Erythroblast (primary cell): Measurements from ENCODE around the gene MPZL3.

Source experiments
- DNase-seq, 2 experiments: peaks; one replicate each; lab custom pipeline; 2025; lab: John Stamatoyannopoulos, UW
- GATA1 ChIP-seq: IDR thresholded peaks from 2 replicates; pipeline ENCODE4 v1.6.1; 2011; ENCODE audit warnings: low read depth, mild to moderate bottlenecking, control low read depth, low read length, moderate library complexity
- POLR2A ChIP-seq: IDR thresholded peaks from 2 replicates; pipeline ENCODE4 v1.6.1; 2011; ENCODE audit warnings: mild to moderate bottlenecking, low read length

The MPZL3 gene

GRCh38 chr11:118233377-118233776 lies 18.8 kb downstream of the MPZL3 start:
- no peak for DNase-seq
- TF ChIP-seq GATA1: no peak
- no peak for TF ChIP-seq POLR2A

DNA sequence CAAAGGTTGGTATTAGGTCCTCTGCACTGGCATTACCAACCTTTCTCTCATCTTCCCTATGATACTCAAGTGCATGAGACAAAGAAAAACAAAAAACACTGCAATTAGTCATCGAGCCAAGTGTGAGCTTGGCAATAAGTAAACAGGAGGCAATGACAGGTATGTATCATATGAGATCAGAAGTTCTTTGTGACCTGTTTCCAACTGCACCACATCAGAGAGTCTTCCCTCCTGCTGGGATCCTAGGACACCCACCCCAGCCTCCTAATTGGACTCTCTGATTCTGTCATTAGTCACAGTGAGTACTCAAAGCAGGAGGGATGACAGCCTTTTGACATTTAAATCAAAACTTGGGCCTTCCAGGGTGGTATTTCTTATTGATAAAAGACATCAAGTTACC lies 19.5 kb downstream of the MPZL3 start:
- TF ChIP-seq GATA1 (no peak), POLR2A (no peak)
- DNase-seq: no peak

DNA sequence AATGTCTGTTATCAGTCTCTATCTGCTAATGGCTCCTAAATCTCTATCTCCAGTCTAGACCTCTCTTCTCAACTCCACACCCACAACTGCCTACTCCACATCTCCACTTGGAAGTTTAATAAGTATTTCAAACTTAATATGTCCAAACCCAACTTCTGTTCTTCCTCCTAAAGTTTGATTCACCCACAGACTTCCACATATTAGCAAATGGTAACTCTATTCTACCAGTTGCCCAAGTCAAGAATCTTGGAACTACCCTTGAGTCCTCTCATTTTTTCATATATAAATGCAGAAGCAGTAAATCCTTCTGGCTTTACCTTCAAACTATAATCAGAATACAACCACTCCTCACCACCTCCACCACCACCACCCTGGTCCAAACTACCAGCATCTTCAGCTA lies 20.7 kb downstream of the MPZL3 start:
- TF ChIP-seq POLR2A (no peak), GATA1 (no peak)
- DNase-seq: no peak

DNA sequence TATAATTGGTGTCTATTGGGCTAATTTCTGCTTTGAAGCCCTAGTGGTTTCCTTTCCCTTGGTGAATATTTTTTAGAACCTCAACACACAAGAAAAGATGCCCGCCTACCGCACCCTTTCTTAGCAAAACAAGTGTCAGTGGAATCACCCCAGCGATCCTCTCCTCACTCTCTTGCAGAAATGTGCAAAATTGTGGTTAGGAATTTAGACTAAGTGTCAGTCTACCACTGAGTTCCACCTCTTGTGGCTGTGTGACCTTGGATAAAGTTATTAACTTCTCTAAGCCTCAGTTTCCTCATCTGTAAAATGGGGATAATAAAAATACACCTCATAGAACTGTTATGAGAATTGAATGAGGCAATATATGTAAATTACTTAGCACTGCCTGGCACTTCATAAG lies 22.1 kb downstream of the MPZL3 start:
- DNase-seq: no peak
- no peak for TF ChIP-seq GATA1
- TF ChIP-seq POLR2A: no peak

GRCh38 chr11:118229274-118229847 lies 22.8 kb downstream of the MPZL3 start:
- no peak for TF ChIP-seq POLR2A
- no peak for TF ChIP-seq GATA1
- DNase-seq: no peak

DNA sequence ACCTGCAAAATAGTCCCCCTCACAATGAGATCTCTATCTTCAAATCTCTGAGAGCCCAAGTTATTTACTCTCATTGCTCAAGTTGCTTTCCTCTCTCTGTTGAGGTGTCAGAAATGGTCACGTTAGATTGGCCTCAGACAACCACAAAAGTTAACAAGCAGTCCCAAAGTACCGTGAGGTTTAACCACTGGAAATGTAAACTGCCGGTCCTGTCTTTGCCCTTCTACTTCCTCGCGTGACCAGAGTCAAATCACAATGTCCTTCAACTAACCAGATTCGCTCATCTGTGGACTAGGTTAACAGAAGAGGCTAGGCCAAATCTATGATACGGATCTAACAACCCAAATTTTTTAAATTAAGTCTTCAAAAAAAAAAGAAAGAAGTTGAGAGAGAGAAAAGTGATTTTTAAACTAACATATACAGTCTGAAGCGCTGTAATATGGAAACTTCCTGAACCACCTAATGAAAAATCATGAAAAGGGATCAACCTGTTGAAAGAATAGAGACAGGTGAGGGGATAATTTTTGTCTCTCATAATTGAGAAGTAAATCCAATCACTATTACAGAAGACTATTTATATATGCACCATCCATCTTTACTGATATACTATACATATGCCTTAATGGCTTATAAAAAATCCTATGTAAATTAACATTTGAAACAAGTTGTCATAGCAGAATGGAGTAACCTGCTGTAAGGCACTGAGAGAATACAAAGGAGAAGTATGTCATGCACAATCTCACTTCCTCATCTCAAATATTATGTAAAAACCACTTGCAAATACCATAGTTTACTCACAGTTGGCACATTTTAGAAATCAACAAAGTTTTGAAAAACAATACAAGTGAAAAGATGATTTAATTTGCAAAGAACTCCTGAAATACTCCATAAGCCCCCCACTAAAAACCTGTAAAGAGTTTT lies 24.0 kb downstream of the MPZL3 start:
- DNase-seq: no peak
- TF ChIP-seq GATA1 (no peak), POLR2A (no peak)

DNA sequence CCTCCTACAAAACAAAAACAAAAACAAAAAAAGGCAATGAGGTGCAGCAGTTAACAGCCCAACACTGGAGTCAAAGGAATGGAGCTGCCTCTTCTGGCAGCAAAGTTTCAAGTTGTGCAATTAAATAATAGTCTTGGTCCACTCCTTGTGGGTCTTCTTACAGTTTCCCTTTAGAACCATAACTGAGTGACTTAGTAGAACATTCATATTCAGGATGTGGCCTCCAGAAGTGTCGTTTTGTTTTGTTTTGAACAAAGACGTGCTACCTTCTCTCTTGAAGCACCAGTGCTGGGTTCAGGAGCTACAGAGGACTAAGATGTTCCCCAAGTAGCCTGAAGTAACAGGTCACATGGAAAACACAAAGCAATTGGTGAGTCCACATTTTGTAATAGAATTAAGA lies 25.4 kb downstream of the MPZL3 start:
- TF ChIP-seq GATA1: no peak
- TF ChIP-seq POLR2A: no peak
- no peak for DNase-seq

DNA sequence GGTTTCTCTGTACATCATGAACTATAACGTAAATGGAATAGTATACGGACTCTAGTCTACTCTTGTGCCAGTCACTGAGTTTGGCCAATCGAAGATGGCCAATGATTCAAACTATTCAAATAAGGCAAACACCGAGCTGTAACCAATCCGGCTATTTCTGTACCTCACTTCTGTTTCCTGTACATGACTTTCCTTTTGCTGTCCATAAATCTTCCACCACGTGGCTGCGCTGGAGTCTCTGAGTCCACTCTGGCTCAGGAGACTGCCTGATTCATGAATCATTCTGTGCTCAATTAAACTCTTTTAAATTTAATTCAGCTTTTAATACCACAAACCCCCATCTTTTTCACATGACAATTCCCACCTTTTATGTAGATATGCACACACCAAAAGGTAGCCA lies 25.9 kb downstream of the MPZL3 start:
- no peak for TF ChIP-seq GATA1
- TF ChIP-seq POLR2A: no peak
- peak in 1 of 2 experiments; percentile 6 for DNase-seq

GRCh38 chr11:118224511-118225188 lies 27.5 kb downstream of the MPZL3 start, which contains the start of gene JAML:
TSS of gene JAML (minus strand) at chr11:118225011. CDS start at chr11:118214866, 10,145 bp downstream.
- DNase-seq: no peak
- no peak for TF ChIP-seq GATA1
- TF ChIP-seq POLR2A: no peak

DNA sequence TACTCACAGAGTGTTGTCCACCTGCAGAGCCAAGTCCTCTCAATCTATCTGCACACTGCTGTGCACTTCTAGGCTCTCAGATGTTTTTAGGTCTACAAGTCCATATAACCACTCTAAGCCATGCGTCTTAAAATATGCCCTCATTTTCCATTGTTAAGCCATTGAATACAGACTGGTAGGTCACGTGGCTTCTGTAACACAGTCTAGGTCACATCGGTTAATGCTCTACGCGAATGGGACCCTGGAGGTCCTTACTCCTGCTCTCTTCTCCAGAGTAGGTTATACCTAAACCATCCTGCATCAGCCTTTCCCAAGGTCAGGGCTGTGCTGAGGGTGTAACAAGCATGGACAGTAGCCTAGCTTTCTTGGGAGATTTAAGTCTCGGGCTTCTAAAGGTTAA lies 28.2 kb downstream of the MPZL3 start:
- TF ChIP-seq POLR2A (no peak), GATA1 (no peak)
- DNase-seq: no peak

DNA sequence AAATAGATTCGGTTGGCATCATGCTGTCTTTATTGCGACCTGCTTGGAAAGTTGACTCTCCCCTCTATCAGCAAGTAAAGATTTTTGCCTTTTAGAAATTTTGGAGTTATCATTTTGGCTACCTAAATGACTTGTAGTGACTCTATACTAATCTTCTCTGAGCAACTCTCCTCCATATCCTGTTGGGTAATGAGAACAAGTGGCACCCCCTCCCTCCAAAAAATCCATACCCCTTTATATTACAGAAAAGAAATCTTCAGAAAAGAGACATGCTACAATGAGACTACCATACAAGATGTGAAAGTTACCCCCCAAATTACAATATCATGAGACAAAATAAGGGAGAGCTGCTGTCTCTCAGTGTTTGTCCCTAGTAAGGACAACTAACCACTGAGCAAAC lies 28.6 kb downstream of the MPZL3 start:
- DNase-seq: no peak
- TF ChIP-seq GATA1 (no peak), POLR2A (no peak)

DNA sequence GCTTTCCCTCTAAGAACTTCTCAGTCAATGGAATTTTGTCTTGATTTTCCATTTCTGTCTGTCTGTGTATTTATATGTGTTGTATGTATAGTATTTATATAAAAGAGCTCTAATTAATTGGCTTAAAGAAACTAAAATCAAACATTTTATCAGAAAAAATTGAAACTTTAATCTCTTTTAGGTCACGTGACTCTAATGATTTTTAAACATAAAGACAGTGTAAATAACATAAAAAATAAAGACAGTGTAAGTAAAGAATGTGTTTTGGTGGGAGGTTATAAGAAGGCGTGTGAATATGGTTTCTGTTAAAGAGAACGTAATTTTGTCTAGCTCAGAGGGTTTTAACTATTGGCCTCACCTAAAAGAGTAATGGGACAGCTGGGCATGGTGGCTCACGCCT lies 29.7 kb downstream of the MPZL3 start:
- no peak for DNase-seq
- no peak for TF ChIP-seq GATA1
- no peak for TF ChIP-seq POLR2A

DNA sequence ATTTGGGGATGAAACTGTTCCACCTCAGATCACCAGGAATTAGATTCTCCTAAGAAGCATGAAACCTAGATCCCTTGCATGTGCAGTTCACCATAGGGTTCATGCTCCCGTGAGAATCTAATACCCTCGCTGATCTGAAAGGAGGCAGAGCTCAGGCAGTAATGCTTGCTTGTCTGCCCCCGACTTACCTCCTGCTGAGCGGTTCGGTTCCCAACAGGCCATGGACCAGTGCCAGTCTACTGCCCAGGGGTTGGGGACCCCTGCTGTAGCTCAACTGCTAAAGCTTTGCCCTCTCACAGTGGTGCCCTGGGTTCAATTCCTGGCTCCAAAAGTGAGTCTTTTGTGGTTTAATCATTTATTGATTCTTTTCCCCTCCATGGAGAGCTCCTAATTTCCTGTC lies 30.7 kb downstream of the MPZL3 start:
- no peak for DNase-seq
- no peak for TF ChIP-seq GATA1
- TF ChIP-seq POLR2A: no peak

DNA sequence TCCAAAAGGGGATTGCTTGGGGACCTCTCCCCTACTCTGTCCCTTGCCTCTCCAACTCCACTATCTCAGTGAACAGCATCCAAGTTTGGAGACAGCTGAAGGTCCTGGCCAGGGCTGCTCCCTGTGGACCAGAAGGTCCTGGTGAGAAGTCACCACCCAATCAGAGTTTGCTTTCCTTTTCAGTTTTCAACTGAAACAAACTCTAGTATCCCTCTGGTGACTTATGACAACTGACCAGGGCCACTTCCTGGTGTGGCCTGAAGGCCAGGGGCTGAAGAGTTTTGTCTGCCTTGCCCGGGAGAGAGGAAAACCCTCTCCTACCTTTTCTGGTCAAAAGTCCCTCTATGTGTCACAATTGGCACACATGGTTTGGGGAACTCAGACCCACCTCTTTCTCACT lies 32.4 kb downstream of the MPZL3 start:
- DNase-seq: no peak
- TF ChIP-seq POLR2A (no peak), GATA1 (no peak)

- TF ChIP-seq POLR2A: no peak
- no peak for TF ChIP-seq GATA1
- no peak for DNase-seq
Observed at GRCh38 chr11:118219244-118219643, 32.9 kb downstream of the MPZL3 start.

DNA sequence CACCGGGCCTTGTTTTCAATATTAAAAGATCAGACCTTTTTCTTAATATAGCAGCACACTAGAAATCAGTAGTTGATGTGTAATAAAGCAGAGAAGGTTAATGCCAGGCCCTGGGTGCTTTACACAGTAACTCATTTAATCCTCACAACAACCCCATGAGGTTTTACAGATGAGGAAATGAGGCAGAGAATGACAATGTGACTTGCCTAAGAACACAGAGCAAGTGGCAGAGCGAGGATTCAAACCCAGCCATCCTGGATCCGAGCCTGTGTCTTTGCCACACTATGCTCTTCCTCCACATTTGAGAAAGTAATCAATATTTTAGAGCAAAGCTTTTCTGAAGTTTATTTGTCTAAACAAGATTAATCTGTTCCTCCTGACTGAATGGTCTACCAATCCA lies 34.6 kb downstream of the MPZL3 start:
- TF ChIP-seq POLR2A (no peak), GATA1 (no peak)
- DNase-seq: no peak
